KG1 (cell line): ENCODE measurements around the gene PLTP.
"Not testable (repeated sequence)": the region's sequence is repeated elsewhere in the genome, so short reads cannot be mapped to it uniquely, and the experiment has no call there.

Source experiments
- DNase-seq: peaks from one replicate; lab custom pipeline; 2025; lab: John Stamatoyannopoulos, UW

The PLTP gene

GRCh38 chr20:45874104-45874481, 37.9 kb downstream of the PLTP start:
- DNase-seq = not testable (repeated sequence)

GRCh38 chr20:45873409-45874103, 38.4 kb downstream of the PLTP start:
- no peak for DNase-seq

- no peak for DNase-seq
Observed at GRCh38 chr20:45872626-45873025, 39.3 kb downstream of the PLTP start.

- no peak for DNase-seq
Observed at GRCh38 chr20:45867819-45868176, 44.2 kb downstream of the PLTP start.

- no peak for DNase-seq
Observed at GRCh38 chr20:45867136-45867818, 44.7 kb downstream of the PLTP start.

GRCh38 chr20:45866454-45866853, 45.5 kb downstream of the PLTP start:
- DNase-seq = no peak

GRCh38 chr20:45863543-45864470, 48.1 kb downstream of the PLTP start:
- DNase-seq = no peak

GRCh38 chr20:45861221-45862075, 50.5 kb downstream of the PLTP start:
- DNase-seq = no peak

GRCh38 chr20:45860560-45861220, 51.3 kb downstream of the PLTP start:
- DNase-seq = no peak

- no peak for DNase-seq
Observed at GRCh38 chr20:45859916-45860315, 52.0 kb downstream of the PLTP start.

- DNase-seq = no peak
Observed at GRCh38 chr20:45857882-45858216, 54.1 kb downstream of the PLTP start.

- peak; percentile 99 for DNase-seq
Observed at GRCh38 chr20:45857114-45857881, 54.7 kb downstream of the PLTP start, which contains the start of the genes ACOT8 and ZSWIM3. ACOT8 (minus strand) TSS chr20:45857392; CDS start chr20:45857315, 77 bp downstream. ZSWIM3 (plus strand) TSS chr20:45857614; CDS start chr20:45857826, 212 bp downstream.

- no peak for DNase-seq
Observed at GRCh38 chr20:45853484-45853883, 58.5 kb downstream of the PLTP start.

GRCh38 chr20:45852326-45852725, 59.6 kb downstream of the PLTP start:
- DNase-seq = no peak

- no peak for DNase-seq
Observed at GRCh38 chr20:45851501-45851900, 60.5 kb downstream of the PLTP start.

GRCh38 chr20:45850926-45851325, 61.0 kb downstream of the PLTP start:
- no peak for DNase-seq

- no peak for DNase-seq
Observed at GRCh38 chr20:45850238-45850637, 61.7 kb downstream of the PLTP start.

- DNase-seq = no peak
Observed at GRCh38 chr20:45848969-45849582, 62.9 kb downstream of the PLTP start.
